H1 (cell line): ENCODE results near the gene CHD3. TPM values are rescaled to one million over a fixed set of nuclear protein-coding genes. Genes with fewer than 3 reads are reported as not detected.
A peak's percentile ranks its signal among the peaks of the same experiment; 100 is the strongest.

Source experiments
- CTCF ChIA-PET: fragments of 300-600 bp; sonication (Branson Sonifier 250); formaldehyde crosslinking; loops from one replicate; lab custom pipeline; 2021; ENCODE audit not compliant: partially characterized antibody; lab: Charles Lee
- POLR2A ChIA-PET: fragments of 300-600 bp; sonication (Branson Sonifier 250); formaldehyde crosslinking; loops from one replicate; lab custom pipeline; 2021; ENCODE audit warnings: inconsistent platforms; ENCODE audit not compliant: partially characterized antibody; lab: Charles Lee
- DNase-seq, 2 experiments: peaks; one replicate each; pipeline versions ENCODE4 v3.0.0 to v3.0.0-alpha.2; 2010 to 2022; ENCODE audit warnings: low spot score in 2 of 2, low read depth in 1 of 2, mixed read lengths in 1 of 2
- FAIRE-seq: peaks from 2 replicates; lab custom pipeline; 2011; peaks lifted over from hg19 to GRCh38; lab: Jason Lieb, UNC
- H2AFZ ChIP-seq: 2 replicates; pipeline ENCODE4 v1.8.1; 2012; ENCODE audit warnings: low read length, inconsistent platforms
- H2AK5ac ChIP-seq: 2 replicates; pipeline ENCODE4 v1.6.1; 2013; ENCODE audit warnings: low read depth, low read length
- H2BK120ac ChIP-seq: replicated peaks from 2 replicates; pipeline ENCODE3; 2013; ENCODE audit warnings: low read depth, low read length, inconsistent platforms
- H2BK12ac ChIP-seq: 2 replicates; pipeline ENCODE4 v1.6.1; 2013; ENCODE audit warnings: low read depth, low read length
- H2BK15ac ChIP-seq: 2 replicates; pipeline ENCODE4 v1.6.1; 2013; ENCODE audit warnings: low read length
- H2BK20ac ChIP-seq: 2 replicates; pipeline ENCODE4 v1.6.1; 2013; ENCODE audit warnings: low read length
- H2BK5ac ChIP-seq: 2 replicates; pipeline ENCODE4 v1.6.1; 2013; ENCODE audit warnings: low read depth, low read length
- H3K14ac ChIP-seq: 2 replicates; pipeline ENCODE4 v1.6.1; 2013; ENCODE audit warnings: inconsistent platforms; ENCODE audit not compliant: insufficient read length
- H3K18ac ChIP-seq: 2 replicates; pipeline ENCODE4 v1.6.1; 2013; ENCODE audit warnings: low read length; ENCODE audit errors: extremely low read depth
- H3K23ac ChIP-seq: 2 replicates; pipeline ENCODE4 v1.6.1; 2013; ENCODE audit warnings: inconsistent platforms; ENCODE audit not compliant: insufficient read length
- H3K23me2 ChIP-seq: 2 replicates; pipeline ENCODE4 v1.6.1; 2013; ENCODE audit warnings: low read depth, low read length
- H3K27ac ChIP-seq: 2 replicates; pipeline ENCODE4 v1.6.1; 2011; ENCODE audit warnings: low read depth, low read length, inconsistent platforms
- H3K27me3 ChIP-seq, 4 experiments: replicated peaks in 1 of 4; 1 replicate in 1 of 4; 2 replicates in 3 of 4; pipeline versions ENCODE4 v1.6.1 to v1.8.1; 2011 to 2013; ENCODE audit warnings: low read length in 3 of 4, mild to moderate bottlenecking in 3 of 4, inconsistent platforms in 2 of 4, mixed read lengths in 2 of 4, moderate library complexity in 1 of 4; ENCODE audit not compliant: control insufficient read depth in 3 of 4, insufficient read depth in 3 of 4; ENCODE audit errors: extremely low read depth in 1 of 4
- H3K36me3 ChIP-seq, 4 experiments: 2 replicates each; pipeline versions ENCODE4 v1.6.1 to v1.8.1; 2011 to 2013; ENCODE audit warnings: mild to moderate bottlenecking in 4 of 4, low read length in 3 of 4, moderate library complexity in 2 of 4, control low read depth in 1 of 4, inconsistent platforms in 1 of 4; ENCODE audit not compliant: insufficient read depth in 4 of 4, control insufficient read depth in 2 of 4
- H3K4ac ChIP-seq: replicated peaks from 2 replicates; pipeline ENCODE3; 2013; ENCODE audit warnings: low read length, low read depth, mixed read lengths, inconsistent platforms; ENCODE audit not compliant: insufficient read length
- H3K4me1 ChIP-seq, 4 experiments: replicated peaks in 1 of 4; 1 replicate in 1 of 4; 2 replicates in 3 of 4; pipeline versions ENCODE4 v1.6.1 to v1.8.1; 2011 to 2013; ENCODE audit warnings: low read length in 3 of 4, inconsistent platforms in 2 of 4, mixed read lengths in 1 of 4; ENCODE audit not compliant: insufficient read depth in 4 of 4, control insufficient read depth in 3 of 4
- H3K4me2 ChIP-seq, 2 experiments: 2 replicates each; pipeline versions ENCODE4 v1.6.1 to v1.8.1; 2011 to 2013; ENCODE audit warnings: low read depth in 2 of 2, low read length in 2 of 2, control low read depth in 1 of 2, inconsistent platforms in 1 of 2, mild to moderate bottlenecking in 1 of 2; ENCODE audit not compliant: insufficient read depth in 1 of 2
- H3K4me3 ChIP-seq, 4 experiments: fragments of 200-600, 300-600 bp in 1 of 4; sonication (generic), shearing (Covaris generic), sonication (Bioruptor Twin) in 1 of 4; 2 replicates each; pipeline versions ENCODE4 v1.5.1 to v1.8.1; 2011 to 2016; ENCODE audit warnings: low read length in 4 of 4, low read depth in 3 of 4, control low read depth in 2 of 4, inconsistent platforms in 2 of 4, mild to moderate bottlenecking in 2 of 4, mixed read lengths in 1 of 4, moderate library complexity in 1 of 4; ENCODE audit not compliant: insufficient read depth in 2 of 4; ENCODE audit errors: extremely low read depth in 1 of 4
- H3K56ac ChIP-seq: replicated peaks from 2 replicates; pipeline ENCODE3; 2013; ENCODE audit warnings: low read depth, mild to moderate bottlenecking, mixed read lengths, low read length, inconsistent platforms; ENCODE audit not compliant: insufficient read length
- H3K79me1 ChIP-seq: 2 replicates; pipeline ENCODE4 v1.6.1; 2013; ENCODE audit warnings: low read depth, low read length, control low read depth
- H3K79me2 ChIP-seq, 2 experiments: 2 replicates each; pipeline versions ENCODE4 v1.6.1 to v1.8.1; 2012 to 2013; ENCODE audit warnings: low read length in 2 of 2, mild to moderate bottlenecking in 2 of 2, inconsistent platforms in 1 of 2; ENCODE audit not compliant: insufficient read depth in 2 of 2, control insufficient read depth in 1 of 2
- H3K9ac ChIP-seq, 4 experiments: replicated peaks in 1 of 4; 1 replicate in 1 of 4; 2 replicates in 3 of 4; pipeline versions ENCODE4 v1.6.1 to v1.8.1; 2011 to 2013; ENCODE audit warnings: low read depth in 3 of 4, low read length in 3 of 4, control low read depth in 2 of 4, mild to moderate bottlenecking in 2 of 4, moderate library complexity in 2 of 4, inconsistent platforms in 1 of 4; ENCODE audit errors: extremely low read depth in 1 of 4
- H3K9me3 ChIP-seq, 2 experiments: 2 replicates each; pipeline versions ENCODE4 v1.6.1 to v1.8.1; 2012 to 2013; ENCODE audit warnings: mild to moderate bottlenecking in 2 of 2, moderate library complexity in 2 of 2, control low read depth in 1 of 2, inconsistent platforms in 1 of 2, low read depth in 1 of 2, low read length in 1 of 2, mixed read lengths in 1 of 2; ENCODE audit not compliant: insufficient read depth in 2 of 2
- H4K20me1 ChIP-seq, 2 experiments: replicated peaks in 1 of 2; 2 replicates each; pipeline versions ENCODE3 to v1.8.1; 2011 to 2013; ENCODE audit warnings: inconsistent platforms in 2 of 2, low read length in 2 of 2, mild to moderate bottlenecking in 1 of 2; ENCODE audit not compliant: insufficient read depth in 2 of 2, control insufficient read depth in 1 of 2
- H4K5ac ChIP-seq: 2 replicates; pipeline ENCODE4 v1.6.1; 2013; ENCODE audit warnings: low read length, low read depth, mixed read lengths, inconsistent platforms; ENCODE audit not compliant: insufficient read length
- H4K8ac ChIP-seq: 2 replicates; pipeline ENCODE4 v1.8.0; 2013; ENCODE audit warnings: mild to moderate bottlenecking, moderate library complexity, low read length, inconsistent platforms; ENCODE audit not compliant: insufficient read depth; ENCODE audit errors: extremely low read depth
- H4K91ac ChIP-seq: replicated peaks from 2 replicates; pipeline ENCODE3; 2013; ENCODE audit warnings: low read length, mixed read lengths, inconsistent platforms; ENCODE audit not compliant: insufficient read length
- BACH1 ChIP-seq: IDR thresholded peaks from 2 replicates; pipeline ENCODE4 v1.6.1; 2012; ENCODE audit warnings: low read length, improper control_type of control experiment
- EZH2 ChIP-seq: fragments of 200-600 bp; sonication (generic); IDR thresholded peaks from 2 replicates; pipeline ENCODE4 v1.7.1; 2012; ENCODE audit warnings: low read depth, mild to moderate bottlenecking, moderate library complexity, low read length, inconsistent platforms; ENCODE audit not compliant: severe bottlenecking
- SIN3A ChIP-seq, 2 experiments: IDR thresholded peaks in 1 of 2; conservative IDR thresholded peaks in 1 of 2; 2 replicates each; pipeline ENCODE4 v1.6.1; 2011 to 2012; ENCODE audit warnings: low read length in 2 of 2, improper control_type of control experiment in 1 of 2, low read depth in 1 of 2, mild to moderate bottlenecking in 1 of 2
- SIX5 ChIP-seq: IDR thresholded peaks from 2 replicates; pipeline ENCODE4 v1.6.1; 2011; ENCODE audit warnings: mild to moderate bottlenecking, low read depth, low read length
- WGBS, 2 experiments: shearing (Covaris generic) in 1 of 2; methylation state at CpG; one replicate each; pipeline versions ENCODE4 v1.1.6 to v1.1.7; 2013 to 2015; ENCODE audit warnings: low lambda C conversion rate in 2 of 2, mixed read lengths in 2 of 2, inconsistent platforms in 1 of 2, low coverage in 1 of 2, missing lambda C conversion rate in 1 of 2; ENCODE audit not compliant: insufficient replicate concordance in 2 of 2, insufficient coverage in 1 of 2, insufficient read length in 1 of 2; ENCODE audit errors: extremely low coverage in 1 of 2, missing lambda C conversion rate in 1 of 2; 5-methylcytosine and 5-hydroxymethylcytosine counted together
- polyA plus RNA-seq, 7 experiments: library from polyadenylated mRNA; depleted of rRNA in 3 of 7; stranded (reverse) in 5 of 7; unstranded in 2 of 7; fragments of >200 nt in 5 of 7; fragments of 200-250 nt in 2 of 7; gene quantifications; 1 replicate in 5 of 7; 2 replicates in 1 of 7; 4 replicates in 1 of 7; pipeline versions ENCODE4 v1.2.1 to v1.2.3, GENCODE V29; 2011 to 2013; ENCODE audit warnings: missing spikeins in 2 of 7, mixed read lengths in 2 of 7
- total RNA-seq: library from RNA; stranded (reverse); fragmentation: NEBNext Ultra II Directional; extraction: Animal tissue kit (Norgen Biotek cat#: 25700); gene quantifications from 2 replicates; pipeline ENCODE4 v1.2.1, GENCODE V29; 2021

CHD3 gene
- total and polyA plus RNA-seq, 2 of the 8 experiments (the other 6 are each of a cell fraction or from before 2014, with no cell fraction given), result 12.3 to 12.9 TPM

GRCh38 chr17:7884581-7885366, 3.8 kb upstream of the CHD3 start:
- Histone ChIP-seq H3K4me1 (peaks cover 7 to 30% (median 17%) of the 10 kb centered on the region in 4 experiments), H2BK12ac (no peak overlapping the region), H3K18ac (no peak overlapping the region; the same call in 1 of the 2 replicates), H4K91ac (no peak overlapping the region), H3K79me1 (no peaks in the 10 kb centered on the region), H3K14ac (no peak overlapping the region), H2BK120ac (no peak overlapping the region), H3K27me3 (peaks cover 0 to 10% (median 3%) of the 10 kb centered on the region in 4 experiments; a peak in 3 of 7 replicates), H2BK5ac (no peak overlapping the region), H3K4me2 (peak overlapping the region; percentile 82 to 100; a peak in 3 of 4 replicates), H4K5ac (no peak overlapping the region), H3K9me3 (no peaks in the 10 kb centered on the region), H2AFZ (no peak overlapping the region), H2AK5ac (no peak overlapping the region), H3K4me3 (peak overlapping the region; percentile 17 to 83 (median 39); a peak in 6 of 8 replicates), H3K23ac (no peak overlapping the region), H2BK15ac (no peak overlapping the region), H3K79me2 (no peaks in the 10 kb centered on the region), H3K9ac (peak overlapping the region in 1 of 4 experiments; percentile 30; a peak in 1 of 7 replicates), H3K27ac (no peak overlapping the region), H4K8ac (no peak overlapping the region), H3K4ac (no peak overlapping the region), H3K56ac (no peak overlapping the region), H3K36me3 (peaks cover 3 to 6% (median 4%) of the 10 kb centered on the region in 4 experiments; a peak in 5 of 8 replicates), H4K20me1 (no peaks in the 10 kb centered on the region), H2BK20ac (no peak overlapping the region), H3K23me2 (peaks cover 24% of the 10 kb centered on the region)
- ChIA-PET POLR2A (interaction anchor here (0.6 to 1.7 kb wide), 2 partner anchors 16 to 96 kb away, joined by 3 to 6 read pairs; no protein-coding TSS in a partner anchor), CTCF (no interaction called here)
- DNase-seq (no peak), FAIRE-seq (no peak)
- TF ChIP-seq BACH1 (no peak), EZH2 (no peak), SIN3A (conservative IDR thresholded peaks at IDR 0.05 in 1 of 2, IDR thresholded peaks at IDR 0.05 in 1 of 2; ENCODE audit: low read depth in 1 of 2, low read length in 2 of 2) (no peak), SIX5 (no peak)
- no CpG with 5 or more reads among the region's 100 CpGs for WGBS, 2 experiments
